H1 (cell line): Measurements from ENCODE around the gene KDM1A.

Source experiments
- CTCF ChIP-seq, 3 experiments: IDR thresholded peaks; 1 replicate in 2 of 3; 2 replicates in 1 of 3; pipeline versions ENCODE4 v1.5.1 to v1.6.1; 2011; ENCODE audit warnings: low read length in 3 of 3, mild to moderate bottlenecking in 3 of 3, inconsistent platforms in 2 of 3, low read depth in 1 of 3, moderate library complexity in 1 of 3; ENCODE audit not compliant: insufficient read depth in 1 of 3; ENCODE audit errors: control extremely low read depth in 1 of 3
- EZH2 ChIP-seq: fragments of 200-600 bp; sonication (generic); IDR thresholded peaks from 2 replicates; pipeline ENCODE4 v1.7.1; 2012; ENCODE audit warnings: low read depth, mild to moderate bottlenecking, moderate library complexity, low read length, inconsistent platforms; ENCODE audit not compliant: severe bottlenecking
- JUND ChIP-seq: IDR thresholded peaks from 2 replicates; pipeline ENCODE4 v1.6.1; 2011; ENCODE audit warnings: mild to moderate bottlenecking, improper control_type of control experiment, low read length
- POLR2A ChIP-seq, 2 experiments: IDR thresholded peaks; 1 replicate in 1 of 2; 2 replicates in 1 of 2; pipeline ENCODE4 v1.6.1; 2011; ENCODE audit warnings: low read depth in 2 of 2, low read length in 2 of 2, mild to moderate bottlenecking in 2 of 2; ENCODE audit errors: control extremely low read depth in 1 of 2
- RAD21 ChIP-seq, 2 experiments: IDR thresholded peaks in 1 of 2; conservative IDR thresholded peaks in 1 of 2; 2 replicates each; pipeline ENCODE4 v1.6.1; 2011; ENCODE audit warnings: low read depth in 2 of 2, low read length in 2 of 2, improper control_type of control experiment in 1 of 2, inconsistent platforms in 1 of 2, mild to moderate bottlenecking in 1 of 2, moderate library complexity in 1 of 2
- SP1 ChIP-seq: IDR thresholded peaks from 2 replicates; pipeline ENCODE4 v1.6.1; 2011; ENCODE audit warnings: low read depth, low read length
- SP2 ChIP-seq: IDR thresholded peaks from 2 replicates; pipeline ENCODE4 v1.6.1; 2012; ENCODE audit warnings: mild to moderate bottlenecking, low read length, inconsistent platforms
- SRF ChIP-seq: IDR thresholded peaks from 2 replicates; pipeline ENCODE4 v1.6.1; 2011; ENCODE audit warnings: mild to moderate bottlenecking, low read depth, low read length, moderate library complexity
- SUZ12 ChIP-seq: fragments of 200-600 bp; sonication (generic); IDR thresholded peaks from 2 replicates; pipeline ENCODE4 v1.6.1; 2012; ENCODE audit warnings: mild to moderate bottlenecking, inconsistent platforms, low read length, moderate library complexity, mixed read lengths
- TAF1 ChIP-seq: IDR thresholded peaks from 2 replicates; pipeline ENCODE4 v1.6.1; 2011; ENCODE audit warnings: mild to moderate bottlenecking, low read depth, low read length

GRCh38 chr1:23102289-23102688 is 83.0 kb downstream of the KDM1A start:
- TF ChIP-seq POLR2A (IDR thresholded peaks at IDR 0.05; ENCODE audit: control extremely low read depth in 1 of 2, low read depth in 2 of 2, low read length in 2 of 2) = no peak
- TF ChIP-seq CTCF (IDR thresholded peaks at IDR 0.05; ENCODE audit: control extremely low read depth in 1 of 3, insufficient read depth in 1 of 3, low read depth in 1 of 3, low read length in 3 of 3) = no peak
- TF ChIP-seq EZH2 = no peak
- TF ChIP-seq JUND = no peak
- TF ChIP-seq SP1 = no peak
- TF ChIP-seq SP2 = no peak
- no peak for TF ChIP-seq SUZ12
- TF ChIP-seq TAF1 = no peak
- no peak for TF ChIP-seq RAD21 (IDR thresholded peaks at IDR 0.05 in 1 of 2, conservative IDR thresholded peaks at IDR 0.05 in 1 of 2; ENCODE audit: low read depth in 2 of 2, low read length in 2 of 2)
- TF ChIP-seq SRF = no peak
